Measurements from ENCODE around the gene TPSG1.

- TF ChIP-seq CTCF (IDR thresholded peaks at IDR 0.05) (no peak), EZH2 (IDR thresholded peaks at IDR 0.05) (no peak)
Measured at GRCh38 chr16:1257561-1258224, 32.6 kb upstream of the TPSG1 start.

Measured in neural progenitor cell (in vitro differentiated cells).